Inflammatory macrophage (primary cell): ENCODE measurements around the gene SNAPC4.
"Not testable (repeated sequence)": the region's sequence is repeated elsewhere in the genome, so short reads cannot be mapped to it uniquely, and the experiment has no call there.

Experiments
- DNase-seq, 2 donors: peaks; one replicate each; pipeline ENCODE4 v3.0.0-alpha.2; 2020 to 2022

Gene SNAPC4

GRCh38 chr9:136407911-136408310 lies 7.9 kb upstream of the SNAPC4 start:
- no peak for DNase-seq

GRCh38 chr9:136407061-136407460 lies 7.1 kb upstream of the SNAPC4 start:
- not testable (repeated sequence) for DNase-seq

GRCh38 chr9:136405904-136406303 lies 5.9 kb upstream of the SNAPC4 start:
- not testable (repeated sequence) for DNase-seq

- no peak for DNase-seq
Measured at GRCh38 chr9:136405481-136405880, 5.5 kb upstream of the SNAPC4 start.

- no peak for DNase-seq
Measured at GRCh38 chr9:136404801-136405136, 4.8 kb upstream of the SNAPC4 start.

- no peak for DNase-seq
Measured at GRCh38 chr9:136403915-136404800, 4.2 kb upstream of the SNAPC4 start.

- DNase-seq: no peak
Measured at GRCh38 chr9:136403538-136403914, 3.6 kb upstream of the SNAPC4 start.

- no peak for DNase-seq
Measured at GRCh38 chr9:136402067-136402466, 2.1 kb upstream of the SNAPC4 start.

GRCh38 chr9:136401173-136401922 lies 1.4 kb upstream of the SNAPC4 start:
- DNase-seq: no peak

GRCh38 chr9:136399176-136400037 lies 563 bp downstream of the SNAPC4 start:
- peak in 1 of 2 donors; percentile 17 for DNase-seq

GRCh38 chr9:136398286-136398685 lies 1.7 kb downstream of the SNAPC4 start:
- no peak for DNase-seq

GRCh38 chr9:136397643-136398042 lies 2.3 kb downstream of the SNAPC4 start:
- no peak for DNase-seq

- DNase-seq: no peak
Measured at GRCh38 chr9:136396219-136396515, 3.8 kb downstream of the SNAPC4 start.

- DNase-seq: no peak
Measured at GRCh38 chr9:136395345-136396218, 4.4 kb downstream of the SNAPC4 start.

GRCh38 chr9:136395020-136395340 lies 5.0 kb downstream of the SNAPC4 start:
- no peak for DNase-seq

GRCh38 chr9:136394312-136395019 lies 5.5 kb downstream of the SNAPC4 start:
- no peak for DNase-seq

GRCh38 chr9:136393531-136393930 lies 6.4 kb downstream of the SNAPC4 start:
- DNase-seq: no peak

GRCh38 chr9:136392538-136393449 lies 7.2 kb downstream of the SNAPC4 start:
- no peak for DNase-seq

- no peak for DNase-seq
Measured at GRCh38 chr9:136391737-136392537, 8.0 kb downstream of the SNAPC4 start.

GRCh38 chr9:136389396-136389795 lies 10.6 kb downstream of the SNAPC4 start:
- no peak for DNase-seq
